Peyer's patch (tissue), 4 donors: ENCODE data around the gene RETREG2. TPM values are rescaled to one million over a fixed set of nuclear protein-coding genes. Genes with fewer than 3 reads are reported as not detected.

Experiments
- DNase-seq, 3 donors: peaks; one replicate each; pipeline ENCODE4 v3.0.0-alpha.2; 2017 to 2019
- H3K27ac ChIP-seq, 4 donors: fragments of 200-600 bp; sonication (generic); one replicate each; pipeline ENCODE4 v1.5.1; 2016 to 2019
- H3K27me3 ChIP-seq, 2 donors: fragments of 200-600 bp; sonication (generic); one replicate each; pipeline ENCODE4 v1.5.1; 2019
- H3K36me3 ChIP-seq, 3 donors: fragments of 200-600 bp; sonication (generic); one replicate each; pipeline ENCODE4 v1.5.1; 2016 to 2019
- H3K4me1 ChIP-seq, 4 donors: fragments of 200-600 bp; sonication (generic); one replicate each; pipeline ENCODE4 v1.5.1; 2016 to 2019
- H3K4me3 ChIP-seq, 4 donors: fragments of 200-600 bp; sonication (generic); 1 replicate in 3 of 4; 2 replicates in 1 of 4; pipeline ENCODE4 v1.5.1; 2016 to 2019; ENCODE audit warnings: mild to moderate bottlenecking in 1 of 4
- H3K9me3 ChIP-seq, 4 donors: fragments of 200-600 bp; sonication (generic); one replicate each; pipeline ENCODE4 v1.5.1; 2016 to 2019; ENCODE audit warnings: mild to moderate bottlenecking in 1 of 4
- CTCF ChIP-seq, 6 experiments: fragments of 450-650 bp in 4 of 6; fragments of 200-600 bp in 2 of 6; sonication (generic) in 1 of 6; IDR thresholded peaks; one replicate each; pipeline ENCODE4 v1.5.1; 2017 to 2019; ENCODE audit warnings: antibody characterized with exemption in 6 of 6, mild to moderate bottlenecking in 3 of 6, moderate library complexity in 1 of 6
- POLR2A ChIP-seq, 2 donors: fragments of 450-650 bp; IDR thresholded peaks; one replicate each; pipeline ENCODE4 v1.5.1; 2017; ENCODE audit warnings: antibody characterized with exemption in 2 of 2, mild to moderate bottlenecking in 2 of 2, moderate library complexity in 2 of 2
- total RNA-seq, 4 donors: library from RNA; depleted of rRNA; stranded (reverse); fragments of >200 nt; gene quantifications; one replicate each; pipeline ENCODE4 v1.1.0, GENCODE V29; 2016

Gene RETREG2
- total RNA-seq, 4 donors from 2014 or later: 44.6 to 80.3 (median 76.2) TPM

GRCh38 chr2:219174146-219174545 is 3.9 kb upstream of the RETREG2 start:
- Histone ChIP-seq H3K36me3 (peaks cover 0 to 36% (median 0%) of the 10 kb centered on the region in 3 donors), H3K4me3 (no peak overlapping the region), H3K4me1 (peaks cover 3 to 47% (median 4%) of the 10 kb centered on the region in 4 donors), H3K9me3 (no peaks in the 10 kb centered on the region), H3K27me3 (no peaks in the 10 kb centered on the region), H3K27ac (no peak overlapping the region)
- TF ChIP-seq POLR2A (IDR thresholded peaks at IDR 0.05): no peak
- TF ChIP-seq CTCF (IDR thresholded peaks at IDR 0.05): no peak
- DNase-seq: no peak

- Histone ChIP-seq H3K27me3 (no peaks in the 10 kb centered on the region), H3K4me3 (peak overlapping the region in 1 of 4 donors; percentile 9), H3K9me3 (no peaks in the 10 kb centered on the region), H3K36me3 (peaks cover 0 to 40% (median 0%) of the 10 kb centered on the region in 3 donors), H3K27ac (no peak overlapping the region), H3K4me1 (peaks cover 3 to 48% (median 6%) of the 10 kb centered on the region in 4 donors)
- TF ChIP-seq POLR2A (IDR thresholded peaks at IDR 0.05): no peak
- no peak for TF ChIP-seq CTCF (IDR thresholded peaks at IDR 0.05)
- DNase-seq: peak in 1 of 3 donors; percentile 40
Observed at GRCh38 chr2:219174801-219175200, 3.3 kb upstream of the RETREG2 start.

- DNase-seq: peak in 1 of 3 donors; percentile 40
- Histone ChIP-seq H3K27ac (peak overlapping the region; percentile 93 to 96 (median 95)), H3K36me3 (peaks cover 0 to 47% (median 0%) of the 10 kb centered on the region in 3 donors), H3K4me3 (peak overlapping the region in 2 of 4 donors; percentile 70 to 100), H3K4me1 (peaks cover 3 to 43% (median 6%) of the 10 kb centered on the region in 4 donors), H3K27me3 (no peaks in the 10 kb centered on the region), H3K9me3 (no peaks in the 10 kb centered on the region)
- TF ChIP-seq CTCF (IDR thresholded peaks at IDR 0.05) (no peak), POLR2A (IDR thresholded peaks at IDR 0.05) (no peak)
Observed at GRCh38 chr2:219175486-219175885, 2.6 kb upstream of the RETREG2 start.

- Histone ChIP-seq H3K36me3 (peaks cover 0 to 54% (median 0%) of the 10 kb centered on the region in 3 donors), H3K27ac (peak overlapping the region; percentile 93 to 96 (median 95)), H3K4me3 (peak overlapping the region; percentile 70 to 100 (median 74)), H3K27me3 (no peaks in the 10 kb centered on the region), H3K4me1 (peaks cover 3 to 39% (median 6%) of the 10 kb centered on the region in 4 donors), H3K9me3 (no peaks in the 10 kb centered on the region)
- TF ChIP-seq POLR2A (IDR thresholded peaks at IDR 0.05) (peak; percentile 23 to 33), CTCF (IDR thresholded peaks at IDR 0.05) (no peak)
- DNase-seq: peak; percentile 73 to 88 (median 82)
Observed at GRCh38 chr2:219175928-219176817, 1.9 kb upstream of the RETREG2 start.

DNA sequence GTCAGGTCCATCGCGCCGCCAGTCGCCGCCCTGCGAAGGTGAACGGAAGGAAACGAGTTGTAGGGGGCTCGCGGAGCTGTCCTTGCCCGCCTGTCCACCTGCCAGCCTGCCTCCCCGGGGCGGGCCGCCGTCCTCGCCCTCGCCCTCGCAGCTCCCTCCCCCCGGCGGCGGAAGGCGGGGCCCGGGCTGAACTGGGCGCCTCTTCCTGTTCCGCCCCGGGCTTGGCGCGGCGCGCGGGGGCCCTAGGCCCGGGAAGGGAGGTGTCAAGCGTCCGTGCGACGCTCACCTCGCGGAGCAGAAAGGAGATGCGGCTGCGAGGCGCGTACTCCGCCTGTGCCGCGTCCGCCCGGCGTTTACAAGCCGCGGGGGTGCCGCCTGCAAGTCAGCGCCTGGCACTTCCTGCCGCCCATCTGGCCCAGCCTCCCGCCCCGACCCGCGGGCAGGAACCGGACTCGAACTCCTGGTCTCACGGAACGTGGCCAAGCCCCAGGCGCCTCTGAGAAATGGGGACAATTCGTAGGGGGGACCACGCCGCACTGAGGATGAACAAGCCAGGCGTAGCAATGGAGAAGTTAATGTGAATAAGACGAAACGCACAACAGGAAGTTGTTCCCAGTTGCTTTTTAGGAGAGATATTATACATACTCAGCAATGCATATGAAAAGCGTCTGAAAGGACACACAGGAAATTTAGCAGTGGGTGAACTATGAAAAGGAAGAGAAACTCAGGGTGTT is 1.1 kb upstream of the RETREG2 start, which contains the start of gene CNPPD1:
CNPPD1 (minus strand) TSS at position 108 of the 734 bp plus-strand sequence; CDS start at position 11, 97 bp downstream.
- peaks cover 3 to 39% (median 6%) of the 10 kb centered on the region in 4 donors for H3K4me1 ChIP-seq
- H3K27ac ChIP-seq: peak within 1 kb of the TSS; percentile 93 to 96 (median 95)
- H3K9me3 ChIP-seq: no peaks in the 10 kb centered on the region
- H3K36me3 ChIP-seq: peaks cover 0 to 59% (median 0%) of the 10 kb centered on the region in 3 donors
- peak; percentile 86 to 96 (median 96) for DNase-seq
- H3K27me3 ChIP-seq: no peaks in the 10 kb centered on the region
- peak; percentile 97 for TF ChIP-seq POLR2A (IDR thresholded peaks at IDR 0.05)
- TF ChIP-seq CTCF (IDR thresholded peaks at IDR 0.05): peak in 1 of 6 experiments; percentile 4
- peak within 1 kb of the TSS; percentile 70 to 100 (median 74) for H3K4me3 ChIP-seq
